ENCODE results near the gene MXI1.

GRCh38 chr10:110174816-110175215 lies 32.6 kb upstream of the MXI1 start:
- TF ChIP-seq CTCF (IDR thresholded peaks at IDR 0.05) (no peak), EZH2 (IDR thresholded peaks at IDR 0.05; ENCODE audit: borderline replicate concordance, insufficient read depth, low read depth, low read length, poor library complexity, severe bottlenecking) (no peak)
